Measurements from ENCODE around the gene DNAJB13. TPM values are rescaled to one million over a fixed set of nuclear protein-coding genes. Genes with fewer than 3 reads are reported as not detected.

DNAJB13 gene
- total and polyA plus RNA-seq, 2 of the 4 experiments (the other 2 are of a cell fraction), result 0.18 to 0.48 TPM

DNA sequence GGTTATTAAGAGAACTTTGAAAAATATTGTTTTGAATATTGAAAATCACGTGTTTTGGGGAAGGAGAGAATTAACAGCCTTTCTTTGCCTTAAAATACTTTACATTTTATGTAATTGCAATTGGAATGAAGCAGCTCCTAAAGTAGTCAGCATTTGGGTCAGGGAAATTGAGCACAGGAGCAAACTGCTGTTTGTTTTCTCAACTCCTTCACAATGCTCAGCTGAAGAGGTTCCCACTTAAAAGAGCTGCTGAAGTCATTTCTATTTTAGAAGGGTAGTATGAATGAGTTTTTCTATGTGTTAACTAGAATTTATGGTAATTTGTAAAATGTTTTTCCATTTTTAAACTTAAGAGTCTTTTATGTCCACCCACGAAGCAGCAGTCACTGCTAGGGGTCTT lies 39.9 kb downstream of the DNAJB13 start:
- H3K4ac ChIP-seq (ENCODE audit: low read depth, low read length), result no peak overlapping the region
- ChIA-PET POLR2A (ENCODE audit: unreplicated experiment) (no interaction called here), CTCF (no interaction called here)
- H2BK120ac ChIP-seq (ENCODE audit: low read depth, low read length), result no peak overlapping the region
- intact Hi-C loops (cut with micrococcal nuclease), result no loop called here
- no peak overlapping the region for H4K8ac ChIP-seq (ENCODE audit: low read depth in 2 of 2, low read length in 2 of 2)
- H3K4me2 ChIP-seq (ENCODE audit: low read depth, low read length), result no peak overlapping the region
- H2BK20ac ChIP-seq (ENCODE audit: low read depth, low read length), result no peak overlapping the region
- no peaks in the 10 kb centered on the region for H3K9me1 ChIP-seq (ENCODE audit: insufficient read depth, low read length)
- no peak overlapping the region for H4K5ac ChIP-seq (ENCODE audit: low read depth, low read length)
- H3K9ac ChIP-seq (ENCODE audit: low read depth, low read length), result no peak overlapping the region
- H3K79me1 ChIP-seq (ENCODE audit: low read depth in 1 of 2, low read length in 2 of 2), result no peaks in the 10 kb centered on the region
- H3K4me3 ChIP-seq (ENCODE audit: insufficient read depth, low read depth, low read length), result no peak overlapping the region
- DNase-seq (no peak), ATAC-seq (ENCODE audit: low read depth) (no peak)
- H3K56ac ChIP-seq (ENCODE audit: extremely low read depth, insufficient read depth, low read length), result no peak overlapping the region
- no peak overlapping the region for H2BK15ac ChIP-seq (ENCODE audit: low read depth, low read length)
- no peaks in the 10 kb centered on the region; the same call in 1 of the 2 replicates for H3K27me3 ChIP-seq (ENCODE audit: control insufficient read depth, insufficient read depth, low read length)
- TF ChIP-seq RAD21 (IDR thresholded peaks at IDR 0.05; ENCODE audit: low read length) (no peak), RFX5 (IDR thresholded peaks at IDR 0.05; ENCODE audit: low read depth, low read length) (no peak)
- no CpG with 5 or more reads among the region's 2 CpGs for WGBS, 2 experiments (ENCODE audit: extremely low coverage in 2 of 2, insufficient read length in 1 of 2)
- dilution Hi-C loops (cut with HindIII; ENCODE audit: low sequenced_read_pairs, unreplicated experiment), result no loop called here
- no peak overlapping the region for H3K18ac ChIP-seq (ENCODE audit: low read depth, low read length)
- H3K36me3 ChIP-seq (ENCODE audit: control insufficient read depth, insufficient read depth, low read length), result no peaks in the 10 kb centered on the region
- in situ Hi-C loops (cut with MboI; ENCODE audit: low sequenced_read_pairs), result no loop called here
- H3K9me3 ChIP-seq (ENCODE audit: control insufficient read depth, insufficient read depth, low read length), result no peaks in the 10 kb centered on the region
- no peak overlapping the region for H4K91ac ChIP-seq (ENCODE audit: insufficient read depth, low read depth, low read length)
- BruUV-seq (replicated peaks), result no TSS peak
- H4K20me1 ChIP-seq (ENCODE audit: insufficient read depth, low read length), result no peaks in the 10 kb centered on the region
- H3K27ac ChIP-seq (ENCODE audit: insufficient read depth, low read length), result no peak overlapping the region
- H2AK5ac ChIP-seq (ENCODE audit: low read depth, low read length), result no peak overlapping the region
- no peak overlapping the region for H2BK5ac ChIP-seq (ENCODE audit: low read depth, low read length, poor library complexity, severe bottlenecking)
- H3K4me1 ChIP-seq (ENCODE audit: control insufficient read depth, insufficient read depth, low read length), result no peaks in the 10 kb centered on the region
- H3K14ac ChIP-seq (replicated peaks; ENCODE audit: low read depth, low read length), result no peak overlapping the region
- H2AFZ ChIP-seq (replicated peaks; ENCODE audit: low read length, poor library complexity), result no peak overlapping the region
- H3K23ac ChIP-seq (ENCODE audit: low read depth, low read length), result no peak overlapping the region
- no peak overlapping the region for H2AK9ac ChIP-seq (replicated peaks; ENCODE audit: low read depth, low read length, poor library complexity)

Data from IMR-90 (cell line).